ENCODE measurements around the gene TP53TG5. TPM values are rescaled to one million over a fixed set of nuclear protein-coding genes. Genes with fewer than 3 reads are reported as not detected.

The TP53TG5 gene
- total RNA-seq, 3 donors from 2014 or later: 1.4 to 2.1 (median 1.6) TPM

DNA sequence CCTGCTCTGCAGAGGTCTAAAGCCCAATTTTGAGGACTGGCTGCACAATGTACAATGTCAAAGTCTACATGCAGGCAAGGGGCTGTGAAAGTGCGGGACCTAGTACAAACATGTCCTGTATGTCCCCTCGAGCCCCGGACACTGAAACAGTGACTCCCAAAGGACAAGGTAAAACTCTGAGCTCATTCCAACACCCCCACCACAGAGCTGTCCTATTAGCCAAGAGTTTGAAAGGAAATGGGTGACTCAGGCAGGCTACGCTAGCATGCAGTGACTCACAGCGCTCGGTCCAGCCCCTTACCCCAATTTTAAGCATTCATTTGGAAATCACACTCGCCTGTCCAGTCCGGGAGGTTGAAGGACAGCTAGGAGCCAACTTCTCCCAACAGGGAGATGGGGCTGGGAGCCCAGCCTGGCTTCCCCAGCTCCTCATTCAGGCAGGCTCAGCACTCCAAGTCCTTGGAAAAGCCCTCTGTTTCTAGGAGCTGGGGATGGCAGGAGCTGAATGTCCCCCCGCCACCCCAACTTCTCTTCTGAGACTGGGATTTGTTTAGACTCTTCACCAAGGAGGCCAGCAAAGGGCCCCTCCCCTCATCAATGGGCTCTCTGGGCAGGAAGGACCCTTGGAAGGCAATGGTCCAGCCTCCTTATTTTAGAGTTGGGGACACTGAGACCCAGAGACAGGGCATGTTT is 33.8 kb downstream of the TP53TG5 start:
- intact Hi-C loops (cut with DNase I, micrococcal nuclease): no loop called here
- peak in 2 of 3 donors; percentile 53 to 54 for DNase-seq
- H3K36me3 ChIP-seq (ENCODE audit: low read depth): no peaks in the 10 kb centered on the region
- ATAC-seq: peak; percentile 44
- H3K9me3 ChIP-seq: no peaks in the 10 kb centered on the region
- H3K4me3 ChIP-seq: no peak overlapping the region
- peaks cover 63% of the 10 kb centered on the region for H3K4me1 ChIP-seq (ENCODE audit: low read depth)
- TF ChIP-seq, protein P1, sequence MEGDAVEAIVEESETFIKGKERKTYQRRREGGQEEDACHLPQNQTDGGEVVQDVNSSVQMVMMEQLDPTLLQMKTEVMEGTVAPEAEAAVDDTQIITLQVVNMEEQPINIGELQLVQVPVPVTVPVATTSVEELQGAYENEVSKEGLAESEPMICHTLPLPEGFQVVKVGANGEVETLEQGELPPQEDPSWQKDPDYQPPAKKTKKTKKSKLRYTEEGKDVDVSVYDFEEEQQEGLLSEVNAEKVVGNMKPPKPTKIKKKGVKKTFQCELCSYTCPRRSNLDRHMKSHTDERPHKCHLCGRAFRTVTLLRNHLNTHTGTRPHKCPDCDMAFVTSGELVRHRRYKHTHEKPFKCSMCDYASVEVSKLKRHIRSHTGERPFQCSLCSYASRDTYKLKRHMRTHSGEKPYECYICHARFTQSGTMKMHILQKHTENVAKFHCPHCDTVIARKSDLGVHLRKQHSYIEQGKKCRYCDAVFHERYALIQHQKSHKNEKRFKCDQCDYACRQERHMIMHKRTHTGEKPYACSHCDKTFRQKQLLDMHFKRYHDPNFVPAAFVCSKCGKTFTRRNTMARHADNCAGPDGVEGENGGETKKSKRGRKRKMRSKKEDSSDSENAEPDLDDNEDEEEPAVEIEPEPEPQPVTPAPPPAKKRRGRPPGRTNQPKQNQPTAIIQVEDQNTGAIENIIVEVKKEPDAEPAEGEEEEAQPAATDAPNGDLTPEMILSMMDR (IDR thresholded peaks at IDR 0.05): no peak

DNA sequence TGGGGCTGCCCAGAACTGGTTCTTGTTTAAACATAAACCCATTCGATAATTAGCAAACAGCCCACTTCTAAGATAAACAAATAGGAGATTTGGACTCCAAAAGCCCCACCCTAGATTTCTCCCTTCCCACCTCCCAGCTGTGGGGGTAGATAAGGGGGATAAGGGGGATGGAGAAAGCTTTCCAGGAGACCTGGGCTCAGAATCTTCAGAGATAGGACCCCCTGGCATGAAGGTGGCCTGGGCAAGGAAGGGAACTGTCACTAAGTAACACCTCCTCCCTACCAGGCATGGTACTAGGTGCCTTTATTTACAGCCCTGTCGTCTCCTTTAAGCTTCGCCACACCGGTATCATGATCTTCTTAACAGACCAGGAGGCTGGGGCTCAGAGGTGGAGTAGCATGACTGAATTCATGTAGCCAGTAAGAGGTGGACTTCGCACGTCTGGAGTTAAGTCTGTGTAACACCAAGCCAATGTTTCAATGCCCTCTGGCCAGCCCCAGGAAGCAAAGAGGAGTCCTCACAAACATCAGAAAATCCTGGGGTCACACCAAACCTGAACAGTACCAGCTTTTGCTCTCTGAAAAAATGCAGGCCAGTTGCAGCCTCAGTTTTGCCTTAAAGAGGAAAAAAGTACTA is 34.5 kb downstream of the TP53TG5 start:
- peak; percentile 47 for ATAC-seq
- TF ChIP-seq, protein P1 (IDR thresholded peaks at IDR 0.05): no peak
- Histone ChIP-seq H3K9me3 (no peaks in the 10 kb centered on the region), H3K4me1 (ENCODE audit: low read depth) (peaks cover 69% of the 10 kb centered on the region), H3K4me3 (no peak overlapping the region), H3K36me3 (ENCODE audit: low read depth) (no peaks in the 10 kb centered on the region)
- intact Hi-C loops (cut with DNase I, micrococcal nuclease): no loop called here
- DNase-seq: peak in 2 of 3 donors; percentile 55 to 76

DNA sequence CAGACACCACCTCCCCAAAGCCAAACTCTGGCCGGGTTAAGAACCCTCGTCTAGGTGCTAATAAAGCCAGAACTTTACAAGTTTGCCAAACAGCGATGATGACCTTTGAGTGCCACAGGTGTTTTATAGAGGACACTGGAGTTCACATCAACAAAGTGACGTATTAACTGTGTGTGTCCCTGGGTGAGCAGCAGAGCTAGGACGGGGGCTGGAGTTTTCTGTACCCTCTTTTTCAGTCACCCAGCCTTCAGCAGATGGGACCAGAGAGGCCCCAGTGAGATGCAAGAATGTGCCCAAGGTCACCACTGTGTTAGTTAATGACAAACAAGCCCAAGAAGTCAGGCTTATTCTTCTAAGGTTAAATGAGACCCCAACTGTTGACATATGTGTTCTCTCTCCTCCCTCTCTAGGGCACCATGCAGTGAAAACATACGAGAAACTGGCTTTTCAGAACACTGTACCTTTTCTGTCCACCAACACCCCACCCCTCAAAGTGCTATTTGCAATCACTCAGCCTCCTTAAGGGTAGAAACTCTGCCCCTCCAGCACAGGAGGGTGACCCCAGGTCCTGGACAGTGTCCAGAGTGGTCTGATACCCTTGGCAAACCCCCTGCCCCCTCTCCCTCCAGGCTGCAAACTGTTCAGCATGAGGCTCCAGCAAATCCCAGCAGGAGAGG is 35.1 kb downstream of the TP53TG5 start:
- intact Hi-C loops (cut with DNase I, micrococcal nuclease): no loop called here
- no peaks in the 10 kb centered on the region for H3K9me3 ChIP-seq
- peak; percentile 70 to 74 (median 73) for DNase-seq
- peak; percentile 51 for ATAC-seq
- H3K4me1 ChIP-seq (ENCODE audit: low read depth): peaks cover 74% of the 10 kb centered on the region
- H3K4me3 ChIP-seq: no peak overlapping the region
- H3K36me3 ChIP-seq (ENCODE audit: low read depth): no peaks in the 10 kb centered on the region
- TF ChIP-seq, protein P1 (IDR thresholded peaks at IDR 0.05): no peak

DNA sequence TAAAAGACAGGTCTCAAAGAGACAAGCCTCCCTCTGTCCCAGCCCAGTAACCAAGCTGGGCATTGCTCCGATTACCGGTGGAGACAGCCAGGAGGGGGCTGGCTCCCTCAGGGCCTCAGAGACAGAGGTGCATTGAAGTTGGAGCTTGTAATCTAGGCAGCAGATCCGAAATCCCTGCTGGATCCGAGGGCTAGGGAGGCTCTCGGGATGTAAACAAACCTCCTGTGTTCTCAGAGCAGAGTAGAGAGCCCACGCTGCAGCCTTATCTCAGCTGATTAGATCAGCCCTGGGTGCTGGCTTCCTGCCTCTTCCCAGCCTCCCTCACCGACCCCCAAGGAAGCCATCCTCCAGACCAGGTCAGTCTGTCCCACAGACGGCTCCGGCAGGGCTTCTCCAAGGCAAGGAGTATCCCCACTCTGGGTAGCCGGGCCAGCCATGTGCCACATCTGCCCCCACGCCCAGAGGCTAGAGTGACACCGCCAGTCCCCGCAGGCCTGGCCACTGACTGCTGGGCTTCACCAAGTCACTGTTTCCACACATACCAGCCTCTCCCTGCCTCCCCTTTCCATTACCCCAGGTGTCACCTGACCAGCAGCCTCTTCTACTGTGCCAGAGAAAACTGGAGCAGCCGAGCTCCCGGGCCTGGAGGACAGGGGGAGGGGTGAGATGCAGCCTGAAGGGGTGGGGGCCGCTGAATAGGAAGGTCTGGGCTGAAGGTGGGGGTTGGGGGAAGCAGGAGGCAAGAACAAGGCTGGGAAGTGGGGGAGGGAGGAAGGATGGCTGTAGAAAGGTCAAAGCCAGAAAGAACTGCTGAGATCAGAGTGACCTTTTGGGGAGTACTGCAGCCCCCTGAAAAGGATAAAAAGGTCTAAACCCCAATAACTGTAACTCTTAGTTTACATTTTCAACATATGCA is 35.9 kb downstream of the TP53TG5 start:
- no peak overlapping the region for H3K4me3 ChIP-seq
- no peaks in the 10 kb centered on the region for H3K9me3 ChIP-seq
- TF ChIP-seq, protein P1 (IDR thresholded peaks at IDR 0.05): no peak
- DNase-seq: peak; percentile 58 to 73 (median 71)
- H3K36me3 ChIP-seq (ENCODE audit: low read depth): no peaks in the 10 kb centered on the region
- intact Hi-C loops (cut with DNase I, micrococcal nuclease): no loop called here
- ATAC-seq: peak; percentile 11
- peaks cover 82% of the 10 kb centered on the region for H3K4me1 ChIP-seq (ENCODE audit: low read depth)

DNA sequence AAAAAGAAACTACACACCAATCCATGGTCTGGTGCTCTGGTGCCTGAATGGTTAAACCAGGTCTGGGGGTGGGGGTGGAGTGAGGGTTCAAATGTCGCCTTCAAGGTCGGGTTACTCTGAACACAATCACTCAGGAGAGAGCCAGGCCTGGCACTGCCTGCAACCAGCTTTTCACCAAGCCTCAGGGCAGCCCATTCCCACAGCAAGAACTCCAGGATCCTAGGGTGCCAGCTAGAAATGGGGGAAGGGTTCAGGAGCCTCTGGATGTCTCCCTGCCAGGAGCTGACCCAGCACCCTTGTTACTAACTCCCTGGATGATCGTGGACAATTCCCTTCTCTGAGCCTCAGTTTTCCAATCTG is 36.6 kb downstream of the TP53TG5 start:
- ATAC-seq (no peak), DNase-seq (peak in 1 of 3 donors; percentile 42)
- no peaks in the 10 kb centered on the region for H3K36me3 ChIP-seq (ENCODE audit: low read depth)
- intact Hi-C loops (cut with DNase I, micrococcal nuclease): no loop called here
- peaks cover 87% of the 10 kb centered on the region for H3K4me1 ChIP-seq (ENCODE audit: low read depth)
- TF ChIP-seq, protein P1 (IDR thresholded peaks at IDR 0.05): no peak
- no peaks in the 10 kb centered on the region for H3K9me3 ChIP-seq
- no peak overlapping the region for H3K4me3 ChIP-seq

Measured in mucosa of descending colon (tissue), 3 donors.